NCI-H1417 (cell line): ENCODE results near the gene KRTAP10-1.

ENCODE experiments used
- DNase-seq, 3 experiments: peaks; one replicate each; lab custom pipeline; 2025; lab: John Stamatoyannopoulos, UW

The KRTAP10-1 gene

GRCh38 chr21:44528634-44528995 is 11.4 kb downstream of the KRTAP10-1 start:
- DNase-seq: no peak

- no peak for DNase-seq
Measured at GRCh38 chr21:44527983-44528633, 11.9 kb downstream of the KRTAP10-1 start.

- DNase-seq: no peak
Measured at GRCh38 chr21:44527156-44527982, 12.6 kb downstream of the KRTAP10-1 start.

DNA sequence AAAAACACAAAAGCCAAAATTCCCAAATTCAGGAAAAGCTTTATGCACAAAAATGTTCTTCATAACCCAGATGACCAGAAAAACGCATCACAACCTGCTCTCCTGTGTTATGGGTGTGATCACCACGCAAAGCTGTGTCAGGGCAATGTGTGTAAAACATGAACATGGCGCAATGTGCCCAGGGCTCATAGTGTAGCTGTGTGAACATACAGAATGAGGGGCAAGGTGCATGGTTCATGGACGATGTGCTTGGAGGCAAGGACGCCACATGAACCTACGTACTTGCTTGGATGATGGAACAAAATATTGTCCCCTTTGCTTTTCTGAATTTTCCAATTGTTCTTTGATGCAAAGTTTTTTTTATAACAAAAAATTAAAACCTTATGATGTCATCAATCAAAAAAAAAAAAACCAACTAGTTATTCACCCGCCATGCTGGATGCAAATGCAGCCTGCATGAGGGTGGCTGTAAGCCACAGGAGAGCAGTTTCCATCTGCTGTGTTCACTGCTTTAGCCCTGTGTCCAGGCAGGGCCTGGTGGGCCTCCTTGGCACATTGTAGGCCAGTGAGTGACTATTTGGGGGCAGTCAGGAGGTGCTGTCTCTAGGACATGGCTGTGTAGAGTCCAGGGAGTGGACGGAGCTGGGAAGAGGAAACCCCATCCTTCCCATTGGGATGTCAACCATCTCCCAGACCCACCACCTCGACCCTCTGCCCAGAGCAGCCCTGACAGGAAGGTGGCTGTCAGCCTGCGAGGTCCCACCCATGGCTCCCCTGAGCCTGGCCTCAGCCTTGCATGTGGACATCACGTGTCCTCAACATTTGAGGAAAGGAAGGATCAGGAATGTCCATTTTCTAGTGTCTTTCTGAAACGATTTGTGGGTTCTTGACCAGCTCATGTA is 13.6 kb downstream of the KRTAP10-1 start:
- no peak for DNase-seq

- DNase-seq: no peak
Measured at GRCh38 chr21:44525391-44526095, 14.5 kb downstream of the KRTAP10-1 start.

- DNase-seq: no peak
Measured at GRCh38 chr21:44524414-44525371, 15.3 kb downstream of the KRTAP10-1 start.

GRCh38 chr21:44523567-44524413 is 16.2 kb downstream of the KRTAP10-1 start:
- DNase-seq: no peak

- no peak for DNase-seq
Measured at GRCh38 chr21:44522753-44523204, 17.2 kb downstream of the KRTAP10-1 start.

DNA sequence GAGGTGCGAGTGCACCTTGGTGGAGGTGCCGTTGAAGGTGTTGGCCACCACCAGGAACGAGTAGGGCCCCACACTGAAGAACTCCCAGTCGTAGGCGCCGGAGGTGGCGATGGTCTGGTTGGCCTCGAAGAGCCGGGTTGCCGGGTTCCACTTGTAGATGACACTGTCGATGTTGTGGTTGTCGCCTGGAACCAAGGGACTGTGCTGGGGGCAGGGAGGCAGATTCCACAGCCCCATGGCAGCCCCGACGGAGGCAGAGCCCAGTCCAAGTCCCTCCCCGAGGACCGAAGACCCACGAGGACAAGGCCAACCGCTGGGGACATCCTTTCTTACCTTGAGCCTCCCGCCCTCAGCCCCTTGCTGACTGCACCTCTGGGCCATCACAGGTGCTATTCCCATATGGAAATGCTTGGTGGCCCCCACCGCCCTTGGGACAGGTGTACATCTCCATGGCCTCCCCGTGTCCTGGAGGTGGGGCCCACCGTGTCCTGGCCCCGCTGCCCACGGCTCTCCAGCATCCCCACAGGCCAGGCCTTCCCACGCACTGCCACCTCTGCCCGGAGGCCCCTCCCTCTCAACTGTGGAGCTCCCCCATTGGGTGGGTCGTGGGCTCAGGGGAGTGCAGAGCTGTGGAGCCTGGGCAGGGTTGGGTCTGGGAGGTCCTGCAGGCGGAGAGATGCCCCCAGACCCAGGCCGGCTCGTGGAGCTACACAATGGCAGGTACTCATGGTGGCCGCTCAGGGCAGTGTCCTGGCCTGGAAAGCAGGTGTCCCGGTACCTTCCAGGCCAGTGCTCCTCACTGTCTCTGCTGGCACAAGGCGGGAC is 17.9 kb downstream of the KRTAP10-1 start:
- DNase-seq: no peak

DNA sequence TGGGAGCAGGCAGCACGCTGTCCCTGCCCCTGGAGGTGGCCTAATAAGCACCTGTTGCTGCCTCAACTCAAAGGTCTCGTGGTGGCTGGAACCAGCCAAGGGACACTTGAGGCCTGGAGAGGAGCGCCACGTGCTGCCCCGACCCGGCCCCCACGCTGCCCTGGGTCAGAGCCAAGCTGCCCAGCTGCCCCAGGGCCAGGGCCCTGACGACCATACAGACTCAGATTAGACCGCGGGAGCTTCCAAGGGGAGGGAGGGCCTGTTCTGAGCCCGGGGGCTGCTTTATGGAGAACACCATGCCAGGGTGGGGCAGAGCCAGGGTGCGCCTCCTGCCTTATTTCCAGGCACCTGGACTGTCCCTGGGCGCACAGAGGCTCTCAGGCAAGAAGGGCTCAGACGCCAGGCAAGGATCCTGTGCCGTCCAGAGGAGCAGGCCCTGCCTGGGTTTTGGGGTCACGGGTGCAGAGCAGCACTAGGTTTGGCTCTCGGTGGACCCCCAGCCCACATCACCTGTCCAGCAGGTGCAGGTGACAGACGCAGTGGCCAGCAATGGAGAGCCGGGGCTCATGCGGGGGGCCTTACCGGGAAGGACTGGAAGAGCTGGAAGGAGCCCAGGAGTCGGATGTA is 18.6 kb downstream of the KRTAP10-1 start:
- DNase-seq: no peak

GRCh38 chr21:44520326-44521300 is 19.4 kb downstream of the KRTAP10-1 start:
- DNase-seq: no peak

GRCh38 chr21:44519346-44520325 is 20.4 kb downstream of the KRTAP10-1 start:
- no peak for DNase-seq

GRCh38 chr21:44518686-44519085 is 21.3 kb downstream of the KRTAP10-1 start:
- DNase-seq: no peak

DNA sequence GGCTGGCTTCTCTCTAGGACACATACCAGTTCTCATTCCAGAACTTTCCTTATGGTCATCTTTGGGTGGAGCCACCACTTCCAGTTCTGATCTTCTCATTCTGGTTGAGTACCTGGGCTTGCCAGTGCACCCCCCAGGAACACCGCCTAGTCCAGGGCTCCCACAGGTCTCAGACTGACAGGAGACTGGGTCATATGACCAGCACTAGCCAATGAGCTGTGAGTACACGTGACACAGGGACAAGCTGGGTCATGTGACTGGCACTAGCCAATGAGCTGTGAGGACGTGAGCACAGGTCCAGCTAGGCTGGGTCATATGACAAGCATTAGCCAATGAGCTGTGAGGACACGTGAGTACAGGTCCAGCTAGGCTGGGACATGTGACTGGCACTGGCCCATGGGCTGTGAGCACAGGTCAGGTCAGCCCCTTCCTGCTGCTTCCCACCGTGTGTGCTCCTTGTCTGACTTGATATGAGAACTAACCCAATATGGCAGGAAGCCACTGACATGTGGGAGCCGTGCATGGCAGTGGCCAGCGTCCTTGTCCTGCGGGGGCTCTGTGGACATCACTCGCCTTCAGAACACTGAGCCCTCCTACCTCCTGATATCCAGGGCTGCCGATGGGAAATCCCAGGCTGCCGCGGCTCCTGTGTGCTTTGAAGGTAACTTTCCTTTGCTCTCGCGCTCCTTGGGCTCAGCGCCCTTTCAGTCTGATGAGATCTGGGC is 22.7 kb downstream of the KRTAP10-1 start:
- no peak for DNase-seq

DNA sequence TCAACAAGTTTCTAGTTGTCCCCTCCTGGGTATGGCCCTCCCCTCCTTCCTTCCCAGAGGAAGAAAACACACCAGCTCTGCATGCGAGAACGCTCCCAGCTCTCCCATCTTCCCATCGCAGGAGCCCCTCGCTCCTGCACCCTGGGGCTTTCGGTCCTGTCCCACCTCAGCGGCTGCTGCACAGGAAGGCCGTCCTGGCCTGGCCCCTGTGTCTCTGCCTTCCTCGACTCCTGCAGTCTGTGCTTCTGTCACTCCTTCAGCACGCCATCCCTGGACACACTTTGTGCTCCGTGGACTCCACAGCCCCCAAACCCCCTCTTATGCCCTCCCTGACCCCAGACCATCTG is 23.2 kb downstream of the KRTAP10-1 start:
- DNase-seq: no peak
